Measurements from ENCODE around the gene RPL12. TPM values are rescaled to one million over a fixed set of nuclear protein-coding genes. Genes with fewer than 3 reads are reported as not detected.

The RPL12 gene
- polyA plus RNA-seq, 1 donor (not counting 4 experiments of a cell fraction or from before 2014, with no cell fraction given) = 2,671 TPM

- DNase-seq (ENCODE audit: low read depth, low spot score) (no peak), FAIRE-seq (no peak)
- H3K4me2 ChIP-seq (ENCODE audit: control insufficient read depth, extremely low read depth, insufficient read depth, low read depth, low read length) = no peak overlapping the region
- H3K36me3 ChIP-seq (ENCODE audit: control insufficient read depth in 2 of 2, extremely low read depth in 1 of 2, insufficient read depth in 2 of 2, low read length in 2 of 2) = peaks cover 20 to 23% of the 10 kb centered on the region in 2 experiments
- no peaks in the 10 kb centered on the region for H4K20me1 ChIP-seq (ENCODE audit: control insufficient read depth, extremely low read depth, insufficient read depth, low read length)
- no peaks in the 10 kb centered on the region for H3K27me3 ChIP-seq (ENCODE audit: control insufficient read depth, extremely low read depth, insufficient read depth, low read length)
- H3K9me1 ChIP-seq (ENCODE audit: control insufficient read depth, extremely low read depth, insufficient read depth, low read length) = no peaks in the 10 kb centered on the region
- no peak overlapping the region for H3K4me3 ChIP-seq (ENCODE audit: control insufficient read depth in 2 of 3, extremely low read depth in 1 of 3, insufficient read depth in 2 of 3, low read depth in 1 of 3, low read length in 3 of 3)
- H3K4me1 ChIP-seq (ENCODE audit: control insufficient read depth, extremely low read depth, insufficient read depth, low read length) = peaks cover 16% of the 10 kb centered on the region
- no peak overlapping the region for H3K27ac ChIP-seq (ENCODE audit: control insufficient read depth, insufficient read depth, low read length)
- no peaks in the 10 kb centered on the region for H3K79me2 ChIP-seq (ENCODE audit: control insufficient read depth, insufficient read depth, low read length)
- no peak overlapping the region for H3K9ac ChIP-seq (ENCODE audit: control insufficient read depth, extremely low read depth, insufficient read depth, low read length)
- dilution Hi-C loops (cut with MboI; ENCODE audit: extremely low pct_ligation_motif_present, low sequenced_read_pairs) = no loop called here
- H3K9me3 ChIP-seq (ENCODE audit: control insufficient read depth, low read depth, low read length) = no peaks in the 10 kb centered on the region
- H2AFZ ChIP-seq (ENCODE audit: control insufficient read depth, low read length) = no peak overlapping the region
- TF ChIP-seq EZH2 (IDR thresholded peaks at IDR 0.05; ENCODE audit: low read length) (no peak), CTCF (optimal IDR thresholded peaks at IDR 0.05 in 1 of 3, IDR thresholded peaks at IDR 0.05 in 1 of 3, conservative IDR thresholded peaks at IDR 0.05 in 1 of 3; ENCODE audit: extremely low read depth in 1 of 3, insufficient read depth in 2 of 3, low read length in 3 of 3) (no peak)
Observed at GRCh38 chr9:127493592-127494303, 42.5 kb upstream of the RPL12 start.

- Histone ChIP-seq H3K9me1 (ENCODE audit: control insufficient read depth, extremely low read depth, insufficient read depth, low read length) (no peaks in the 10 kb centered on the region), H3K79me2 (ENCODE audit: control insufficient read depth, insufficient read depth, low read length) (no peaks in the 10 kb centered on the region), H3K4me1 (ENCODE audit: control insufficient read depth, extremely low read depth, insufficient read depth, low read length) (peaks cover 16% of the 10 kb centered on the region), H3K4me2 (ENCODE audit: control insufficient read depth, extremely low read depth, insufficient read depth, low read depth, low read length) (no peak overlapping the region), H3K27ac (ENCODE audit: control insufficient read depth, insufficient read depth, low read length) (no peak overlapping the region), H2AFZ (ENCODE audit: control insufficient read depth, low read length) (no peak overlapping the region), H3K4me3 (ENCODE audit: control insufficient read depth in 2 of 3, extremely low read depth in 1 of 3, insufficient read depth in 2 of 3, low read depth in 1 of 3, low read length in 3 of 3) (no peak overlapping the region), H3K9ac (ENCODE audit: control insufficient read depth, extremely low read depth, insufficient read depth, low read length) (no peak overlapping the region), H3K9me3 (ENCODE audit: control insufficient read depth, low read depth, low read length) (no peaks in the 10 kb centered on the region), H3K27me3 (ENCODE audit: control insufficient read depth, extremely low read depth, insufficient read depth, low read length) (no peaks in the 10 kb centered on the region), H4K20me1 (ENCODE audit: control insufficient read depth, extremely low read depth, insufficient read depth, low read length) (no peaks in the 10 kb centered on the region), H3K36me3 (ENCODE audit: control insufficient read depth in 2 of 2, extremely low read depth in 1 of 2, insufficient read depth in 2 of 2, low read length in 2 of 2) (peaks cover 10 to 20% of the 10 kb centered on the region in 2 experiments)
- TF ChIP-seq CTCF (optimal IDR thresholded peaks at IDR 0.05 in 1 of 3, IDR thresholded peaks at IDR 0.05 in 1 of 3, conservative IDR thresholded peaks at IDR 0.05 in 1 of 3; ENCODE audit: extremely low read depth in 1 of 3, insufficient read depth in 2 of 3, low read length in 3 of 3) (no peak), EZH2 (IDR thresholded peaks at IDR 0.05; ENCODE audit: low read length) (no peak)
- dilution Hi-C loops (cut with MboI; ENCODE audit: extremely low pct_ligation_motif_present, low sequenced_read_pairs) = no loop called here
- FAIRE-seq (no peak), DNase-seq (ENCODE audit: low read depth, low spot score) (no peak)
Observed at GRCh38 chr9:127492616-127493015, 41.4 kb upstream of the RPL12 start.
